Ovary (tissue), 9 donors: Measurements from ENCODE around the gene ANKFN1. TPM values are rescaled to one million over a fixed set of nuclear protein-coding genes. Genes with fewer than 3 reads are reported as not detected.

Experiments used
- DNase-seq, 5 donors: peaks; one replicate each; pipeline ENCODE4 v3.0.0-alpha.2; 2019 to 2020
- H3K27ac ChIP-seq, 2 donors: fragments of 200-600 bp; one replicate each; pipeline versions ENCODE4 v1.5.1 to v1.8.0; 2019 to 2022
- H3K27me3 ChIP-seq: fragments of 200-600 bp; one replicate; pipeline ENCODE4 v1.8.0; 2022
- H3K36me3 ChIP-seq: fragments of 200-600 bp; sonication (generic); one replicate; pipeline ENCODE4 v1.5.1; 2019
- H3K4me1 ChIP-seq: one replicate; pipeline ENCODE4 v1.8.1; 2013; ENCODE audit warnings: mild to moderate bottlenecking, moderate library complexity; ENCODE audit not compliant: insufficient read depth
- H3K4me3 ChIP-seq: fragments of 200-600 bp; sonication (generic); one replicate; pipeline ENCODE4 v1.5.1; 2017
- H3K9me3 ChIP-seq, 2 donors: fragments of 200-600 bp in 1 of 2; sonication (generic) in 1 of 2; one replicate each; pipeline versions ENCODE4 v1.5.1 to v1.8.1; 2013 to 2019; ENCODE audit warnings: mild to moderate bottlenecking in 1 of 2, moderate library complexity in 1 of 2
- EP300 ChIP-seq: sonication (generic); formaldehyde crosslinking; IDR thresholded peaks from one replicate; pipeline ENCODE4 v1.6.1; 2017; ENCODE audit warnings: antibody characterized with exemption
- POLR2A ChIP-seq: fragments of 450-650 bp; IDR thresholded peaks from one replicate; pipeline ENCODE4 v1.6.1; 2017; ENCODE audit warnings: antibody characterized with exemption, mild to moderate bottlenecking, moderate library complexity
- WGBS, 3 donors: extraction: QIAGEN DNeasy Blood & Tissue Kit in 1 of 3; methylation state at CpG; one replicate each; pipeline versions ENCODE4 v1.1.5 to v1.1.7; 2013 to 2017; 5-methylcytosine and 5-hydroxymethylcytosine counted together
- intact Hi-C, 4 donors: fragments of 100-400 bp; cut with DNase I; formaldehyde crosslinking; loops; one replicate each; pipeline versions ENCODE4 v1.11.0 to v1.15.1; 2022 to 2023
- polyA plus RNA-seq, 2 donors: library from polyadenylated mRNA; stranded (reverse); fragments of 200-250 nt in 1 of 2; fragments of 350-450 nt in 1 of 2; fragmentation: Illumina TruSeq in 1 of 2; extraction: RNeasy Lipid Tissue Mini Kit (QIAGEN cat#74804) in 1 of 2; gene quantifications; one replicate each; pipeline ENCODE4 v1.2.3, GENCODE V29; 2013 to 2014
- total RNA-seq, 7 donors: library from RNA; depleted of rRNA in 2 of 7; stranded (reverse); fragments of >200 nt in 2 of 7; fragmentation: NEBNext Ultra II Directional in 3 of 7; extraction: Animal tissue kit (Norgen Biotek cat#: 25700) in 3 of 7; gene quantifications; one replicate each; pipeline versions ENCODE4 v1.1.0 to v1.2.4, GENCODE V29; 2016 to 2023
- TF ChIP-seq, protein P1 (sequence below), 3 donors: fragments of 450-650 bp in 2 of 3; fragments of 200-600 bp in 1 of 3; IDR thresholded peaks; one replicate each; pipeline versions ENCODE4 v1.5.1 to v1.8.0; 2016 to 2022; ENCODE audit warnings: antibody characterized with exemption in 3 of 3, mild to moderate bottlenecking in 1 of 3
- donor health status: DM: no; HTN: no; CAD: no; lungs with moderate emphysema.
- donor health status: DM: no; HTN: no; CAD: no.
- donor health status: Bipolar disorder and iron deficiency.
- donor health status: DM: yes; HTN: yes; CAD: no.
- donor health status: DM: no; HTN: no; CAD: no.
- donor health status: DM: yes; HTN: yes; CAD: no.

Gene ANKFN1
- total and polyA plus RNA-seq, 9 donors, result 0.02 to 4.4 (median 0.54) TPM; not detected in 3

DNA sequence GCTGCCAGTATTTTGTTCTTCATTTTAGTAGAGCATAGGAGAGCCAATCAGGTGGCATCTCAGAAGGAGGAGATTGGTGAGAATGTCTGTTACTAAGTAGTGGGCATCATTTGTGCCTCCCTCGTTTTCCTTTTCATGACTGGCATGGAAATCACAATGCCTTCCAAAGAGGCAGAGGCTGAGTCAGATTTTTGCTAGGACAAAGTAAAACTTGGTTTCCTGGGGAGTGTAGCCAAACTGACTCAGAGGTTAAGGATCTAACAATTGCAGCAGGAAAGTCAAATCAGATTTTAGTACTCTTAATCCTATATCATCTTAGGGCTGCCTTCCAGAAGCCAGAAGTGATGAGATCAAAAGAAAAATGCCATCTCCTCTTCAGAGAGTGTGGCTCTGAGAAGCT, 138.7 kb downstream of the ANKFN1 start:
- Histone ChIP-seq H3K36me3 (no peaks in the 10 kb centered on the region), H3K4me3 (no peak overlapping the region), H3K27ac (no peak overlapping the region), H3K9me3 (no peaks in the 10 kb centered on the region), H3K4me1 (no peaks in the 10 kb centered on the region), H3K27me3 (no peaks in the 10 kb centered on the region)
- no peak for DNase-seq
- 21 to 61% (median 29%) methylated on average over 1 of the region's 1 CpG for WGBS, 3 donors
- TF ChIP-seq, protein P1, sequence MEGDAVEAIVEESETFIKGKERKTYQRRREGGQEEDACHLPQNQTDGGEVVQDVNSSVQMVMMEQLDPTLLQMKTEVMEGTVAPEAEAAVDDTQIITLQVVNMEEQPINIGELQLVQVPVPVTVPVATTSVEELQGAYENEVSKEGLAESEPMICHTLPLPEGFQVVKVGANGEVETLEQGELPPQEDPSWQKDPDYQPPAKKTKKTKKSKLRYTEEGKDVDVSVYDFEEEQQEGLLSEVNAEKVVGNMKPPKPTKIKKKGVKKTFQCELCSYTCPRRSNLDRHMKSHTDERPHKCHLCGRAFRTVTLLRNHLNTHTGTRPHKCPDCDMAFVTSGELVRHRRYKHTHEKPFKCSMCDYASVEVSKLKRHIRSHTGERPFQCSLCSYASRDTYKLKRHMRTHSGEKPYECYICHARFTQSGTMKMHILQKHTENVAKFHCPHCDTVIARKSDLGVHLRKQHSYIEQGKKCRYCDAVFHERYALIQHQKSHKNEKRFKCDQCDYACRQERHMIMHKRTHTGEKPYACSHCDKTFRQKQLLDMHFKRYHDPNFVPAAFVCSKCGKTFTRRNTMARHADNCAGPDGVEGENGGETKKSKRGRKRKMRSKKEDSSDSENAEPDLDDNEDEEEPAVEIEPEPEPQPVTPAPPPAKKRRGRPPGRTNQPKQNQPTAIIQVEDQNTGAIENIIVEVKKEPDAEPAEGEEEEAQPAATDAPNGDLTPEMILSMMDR (IDR thresholded peaks at IDR 0.05), result no peak
- TF ChIP-seq POLR2A, result no peak
- no peak for TF ChIP-seq EP300
- intact Hi-C loops, result no loop called here

DNA sequence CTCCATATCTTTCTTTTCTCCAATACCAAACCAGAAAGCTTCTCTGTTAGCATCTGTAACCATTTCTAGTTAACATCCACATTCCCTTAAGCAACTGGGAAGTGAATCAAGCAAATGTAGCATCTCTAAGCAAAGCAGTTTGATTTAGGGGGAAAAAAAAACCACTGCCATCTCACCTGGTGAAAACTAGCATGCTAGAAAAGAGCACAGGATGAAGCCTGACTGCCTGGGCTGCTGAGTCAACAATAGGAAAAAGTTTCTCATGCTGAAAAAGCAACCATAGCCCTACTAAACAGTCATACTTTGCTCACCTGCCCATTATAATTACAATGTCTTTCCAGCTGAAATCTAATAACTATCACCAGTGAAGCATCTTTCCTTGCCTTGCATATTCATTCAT, 139.3 kb downstream of the ANKFN1 start:
- intact Hi-C loops, result no loop called here
- no peak for DNase-seq
- Histone ChIP-seq H3K4me1 (no peaks in the 10 kb centered on the region), H3K36me3 (no peaks in the 10 kb centered on the region), H3K27me3 (no peaks in the 10 kb centered on the region), H3K27ac (no peak overlapping the region), H3K9me3 (no peaks in the 10 kb centered on the region), H3K4me3 (no peak overlapping the region)
- no peak for TF ChIP-seq POLR2A
- TF ChIP-seq, protein P1 (IDR thresholded peaks at IDR 0.05), result no peak
- no peak for TF ChIP-seq EP300

DNA sequence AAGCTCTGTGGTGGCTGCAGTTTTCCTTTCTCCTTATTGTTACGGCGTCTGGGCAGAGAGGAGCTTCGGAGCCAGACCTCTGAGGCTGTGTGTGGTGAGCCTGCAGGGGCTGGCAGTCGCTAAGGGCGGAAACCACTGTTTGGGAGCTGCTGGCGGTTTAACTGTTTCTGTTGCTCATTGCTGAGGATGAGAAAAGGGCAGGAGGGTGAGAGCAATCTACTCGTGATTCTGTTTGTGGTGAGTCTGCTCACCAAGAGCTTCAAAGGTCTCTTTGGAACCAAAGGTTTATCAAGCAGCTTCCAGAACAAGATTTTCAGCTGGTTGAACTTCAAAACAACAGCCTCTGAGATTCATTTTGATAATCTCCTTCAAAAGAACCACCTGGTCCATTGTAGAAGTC, 143.9 kb downstream of the ANKFN1 start:
- no peak for DNase-seq
- Histone ChIP-seq H3K4me3 (no peak overlapping the region), H3K9me3 (no peaks in the 10 kb centered on the region), H3K27ac (no peak overlapping the region), H3K4me1 (no peaks in the 10 kb centered on the region), H3K27me3 (no peaks in the 10 kb centered on the region), H3K36me3 (no peaks in the 10 kb centered on the region)
- TF ChIP-seq POLR2A, result no peak
- no peak for TF ChIP-seq EP300
- TF ChIP-seq, protein P1 (IDR thresholded peaks at IDR 0.05), result no peak
- WGBS, 3 donors, result 6 to 10% (median 9%) methylated on average over 7 of the region's 7 CpGs
- intact Hi-C loops, result no loop called here

DNA sequence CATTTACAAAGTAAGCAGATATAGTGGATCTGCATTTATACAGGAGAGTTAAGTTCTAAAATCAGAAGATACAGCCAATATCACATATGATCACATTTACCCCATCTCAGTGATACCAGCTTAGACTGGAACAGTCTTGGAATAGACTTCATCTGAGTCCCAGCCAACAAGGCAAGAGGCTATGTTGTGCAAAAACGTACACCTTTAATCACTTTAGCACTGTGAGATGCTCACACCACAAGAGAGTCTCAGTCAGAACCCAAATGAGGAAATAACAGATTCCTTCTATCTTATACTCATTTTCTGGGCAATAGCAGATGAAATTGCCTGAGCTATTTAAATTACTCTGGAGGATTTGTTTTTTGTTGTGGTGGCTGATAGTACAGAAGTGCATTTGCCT, 145.6 kb downstream of the ANKFN1 start:
- 37 to 43% (median 38%) methylated on average over 1 of the region's 1 CpG for WGBS, 3 donors
- no peaks in the 10 kb centered on the region for H3K9me3 ChIP-seq
- no peak overlapping the region for H3K4me3 ChIP-seq
- intact Hi-C loops, result no loop called here
- no peaks in the 10 kb centered on the region for H3K4me1 ChIP-seq
- H3K36me3 ChIP-seq, result no peaks in the 10 kb centered on the region
- no peak for DNase-seq
- H3K27me3 ChIP-seq, result no peaks in the 10 kb centered on the region
- H3K27ac ChIP-seq, result no peak overlapping the region
- TF ChIP-seq, protein P1 (IDR thresholded peaks at IDR 0.05), result no peak
- no peak for TF ChIP-seq EP300
- TF ChIP-seq POLR2A, result no peak

DNA sequence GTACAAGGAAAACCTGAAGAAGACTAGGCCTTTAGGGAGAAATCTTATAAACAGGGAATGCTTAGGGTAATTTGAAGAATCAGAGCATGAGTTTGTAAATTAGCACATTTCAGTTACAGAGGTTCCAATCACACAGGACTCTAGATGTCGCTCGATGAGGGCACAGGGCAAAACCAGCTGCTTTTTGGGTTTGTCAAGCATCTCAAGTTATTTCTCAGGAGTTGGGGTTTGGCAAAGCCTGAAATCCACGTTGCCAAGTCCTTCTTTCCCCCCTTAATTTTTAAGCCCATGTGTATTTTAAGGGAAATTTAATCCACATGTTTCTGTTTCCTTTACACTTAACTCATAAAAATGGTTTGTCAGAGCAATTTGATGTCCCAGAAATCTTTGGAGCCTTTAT, 146.9 kb downstream of the ANKFN1 start:
- Histone ChIP-seq H3K27ac (no peak overlapping the region), H3K9me3 (no peaks in the 10 kb centered on the region), H3K4me1 (no peaks in the 10 kb centered on the region), H3K4me3 (no peak overlapping the region), H3K27me3 (no peaks in the 10 kb centered on the region), H3K36me3 (no peaks in the 10 kb centered on the region)
- TF ChIP-seq, protein P1 (IDR thresholded peaks at IDR 0.05), result no peak
- TF ChIP-seq EP300 (no peak), POLR2A (no peak)
- intact Hi-C loops, result no loop called here
- no peak for DNase-seq
- 66 to 71% (median 69%) methylated on average over 3 of the region's 3 CpGs for WGBS, 3 donors
